ENCODE measurements around the gene RAB15. TPM values are rescaled to one million over a fixed set of nuclear protein-coding genes. Genes with fewer than 3 reads are reported as not detected.

Gene RAB15
- total and polyA plus RNA-seq, 12 donors, result 0.95 to 8.9 (median 3.7) TPM

DNA sequence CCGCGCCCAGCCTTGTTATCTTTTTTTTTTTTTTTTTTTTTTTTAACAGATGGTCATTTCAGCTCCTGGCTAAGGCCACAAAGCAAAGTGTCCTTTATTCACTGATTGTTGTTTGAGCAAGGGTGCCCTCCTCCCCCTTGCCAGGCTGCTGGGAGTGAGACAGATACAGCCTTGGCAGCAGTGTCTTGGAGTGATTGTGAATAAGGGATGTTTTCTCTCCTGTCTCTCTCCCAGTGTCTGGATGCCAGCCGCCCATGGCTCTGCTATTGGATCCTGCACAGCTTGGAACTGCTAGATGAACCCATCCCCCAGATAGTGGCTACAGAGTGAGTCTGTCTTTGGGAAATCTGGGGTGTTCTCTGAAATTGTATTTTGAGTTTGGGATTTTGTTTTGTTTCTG lies 43.3 kb upstream of the RAB15 start:
- H3K27ac ChIP-seq, result peak overlapping the region in 3 of 5 donors; percentile 7 to 71 (median 56)
- TF ChIP-seq, protein P1, sequence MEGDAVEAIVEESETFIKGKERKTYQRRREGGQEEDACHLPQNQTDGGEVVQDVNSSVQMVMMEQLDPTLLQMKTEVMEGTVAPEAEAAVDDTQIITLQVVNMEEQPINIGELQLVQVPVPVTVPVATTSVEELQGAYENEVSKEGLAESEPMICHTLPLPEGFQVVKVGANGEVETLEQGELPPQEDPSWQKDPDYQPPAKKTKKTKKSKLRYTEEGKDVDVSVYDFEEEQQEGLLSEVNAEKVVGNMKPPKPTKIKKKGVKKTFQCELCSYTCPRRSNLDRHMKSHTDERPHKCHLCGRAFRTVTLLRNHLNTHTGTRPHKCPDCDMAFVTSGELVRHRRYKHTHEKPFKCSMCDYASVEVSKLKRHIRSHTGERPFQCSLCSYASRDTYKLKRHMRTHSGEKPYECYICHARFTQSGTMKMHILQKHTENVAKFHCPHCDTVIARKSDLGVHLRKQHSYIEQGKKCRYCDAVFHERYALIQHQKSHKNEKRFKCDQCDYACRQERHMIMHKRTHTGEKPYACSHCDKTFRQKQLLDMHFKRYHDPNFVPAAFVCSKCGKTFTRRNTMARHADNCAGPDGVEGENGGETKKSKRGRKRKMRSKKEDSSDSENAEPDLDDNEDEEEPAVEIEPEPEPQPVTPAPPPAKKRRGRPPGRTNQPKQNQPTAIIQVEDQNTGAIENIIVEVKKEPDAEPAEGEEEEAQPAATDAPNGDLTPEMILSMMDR (IDR thresholded peaks at IDR 0.05), result no peak
- no peak for TF ChIP-seq POLR2A (IDR thresholded peaks at IDR 0.05)
- intact Hi-C loops (cut with DNase I), result no loop called here
- DNase-seq, result peak; percentile 30 to 80 (median 70)
- H3K4me3 ChIP-seq, result no peak overlapping the region
- peaks cover 0 to 8% of the 10 kb centered on the region in 2 donors for H3K36me3 ChIP-seq (replicated peaks in 1 of 2)
- 64 to 67% (median 66%) methylated on average over 3 of the region's 3 CpGs for WGBS, 4 donors
- H3K9me3 ChIP-seq (replicated peaks in 1 of 3), result no peaks in the 10 kb centered on the region
- no peaks in the 10 kb centered on the region for H3K27me3 ChIP-seq
- H3K4me1 ChIP-seq (replicated peaks in 1 of 2), result peaks cover 5 to 25% of the 10 kb centered on the region in 2 donors

DNA sequence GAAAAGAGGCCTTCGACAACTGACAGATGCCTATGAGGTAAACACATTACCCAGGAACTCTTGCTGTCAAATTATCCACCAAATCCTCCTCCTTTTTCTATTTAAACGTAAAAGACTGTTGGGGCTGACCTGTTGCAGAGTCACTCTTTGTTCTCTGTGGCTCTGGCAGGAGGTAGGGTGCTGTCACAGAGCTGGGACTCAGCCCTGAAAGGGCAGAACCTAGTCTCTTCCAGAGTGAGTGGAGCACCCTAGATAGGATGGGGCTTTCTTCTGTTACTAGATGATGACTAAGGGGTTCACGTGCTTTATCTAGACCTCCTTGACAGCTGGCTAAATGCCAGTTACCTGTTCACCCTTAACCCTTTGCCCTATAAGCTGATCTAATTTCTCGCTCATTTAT lies 40.2 kb upstream of the RAB15 start:
- no peaks in the 10 kb centered on the region for H3K9me3 ChIP-seq (replicated peaks in 1 of 3)
- peaks cover 0 to 8% of the 10 kb centered on the region in 2 donors for H3K36me3 ChIP-seq (replicated peaks in 1 of 2)
- intact Hi-C loops (cut with DNase I), result no loop called here
- no peak overlapping the region for H3K4me3 ChIP-seq
- no peaks in the 10 kb centered on the region for H3K27me3 ChIP-seq
- DNase-seq, result no peak
- peak overlapping the region in 1 of 5 donors; percentile 40 for H3K27ac ChIP-seq
- WGBS, 4 donors, result 70 to 85% (median 77%) methylated on average over 4 of the region's 4 CpGs
- no peak for TF ChIP-seq POLR2A (IDR thresholded peaks at IDR 0.05)
- TF ChIP-seq, protein P1 (IDR thresholded peaks at IDR 0.05), result no peak
- H3K4me1 ChIP-seq (replicated peaks in 1 of 2), result peaks cover 5 to 14% of the 10 kb centered on the region in 2 donors

DNA sequence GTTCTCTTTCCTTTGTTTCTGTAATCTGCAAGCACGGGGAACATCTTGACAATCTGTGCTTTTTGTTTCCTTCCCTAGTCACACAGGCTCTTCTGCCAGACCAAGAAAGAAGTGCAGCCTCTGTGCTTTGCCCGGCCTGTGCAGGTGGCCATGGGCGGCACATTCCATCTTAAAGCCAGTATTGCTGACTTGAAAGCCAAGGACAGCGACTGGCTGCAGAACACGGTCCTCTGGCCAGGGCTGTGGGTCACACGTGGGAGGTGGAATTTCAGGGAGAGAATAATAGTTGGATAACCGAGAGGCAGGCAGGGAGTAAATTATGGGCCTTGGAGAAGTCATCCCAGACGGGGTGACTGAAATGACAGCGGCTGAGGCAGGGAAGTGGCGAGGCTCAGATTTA lies 39.4 kb upstream of the RAB15 start:
- 58 to 64% (median 61%) methylated on average over 10 of the region's 10 CpGs for WGBS, 4 donors
- peaks cover 9 to 22% of the 10 kb centered on the region in 2 donors for H3K4me1 ChIP-seq (replicated peaks in 1 of 2)
- intact Hi-C loops (cut with DNase I), result no loop called here

DNA sequence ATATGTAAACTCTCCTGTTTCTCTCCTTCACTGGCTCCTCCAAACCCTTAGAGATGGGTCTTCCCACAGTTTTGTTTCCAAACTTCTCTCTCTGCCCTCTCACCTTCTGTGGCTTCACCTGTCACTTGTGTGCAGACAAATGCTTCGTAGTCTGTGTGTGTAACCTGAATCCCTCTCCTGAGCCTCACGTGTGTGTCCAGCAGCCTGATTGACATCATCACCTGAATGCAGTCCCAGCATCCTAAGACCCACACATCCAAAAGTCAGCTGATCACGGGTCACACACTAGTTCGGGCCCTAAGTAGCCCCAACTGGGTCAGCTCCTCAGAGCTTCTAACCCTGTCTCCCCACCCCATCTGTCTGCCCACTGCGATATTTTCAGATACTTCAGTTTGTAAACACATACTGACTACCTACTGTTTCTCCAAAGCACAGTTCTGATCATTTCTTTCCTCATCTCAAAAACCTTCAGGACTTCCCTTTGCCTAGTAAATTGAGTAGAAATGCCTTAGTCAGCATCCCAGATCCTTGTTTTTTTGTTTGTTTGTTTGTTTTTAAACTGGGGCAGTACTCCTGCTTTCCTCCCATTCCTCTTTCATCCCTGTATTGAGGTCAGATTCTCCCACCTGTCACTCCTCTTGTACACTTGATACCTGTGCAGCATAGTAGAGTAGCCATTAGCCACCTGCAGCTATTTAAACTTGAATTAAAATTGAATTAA lies 38.2 kb upstream of the RAB15 start:
- intact Hi-C loops (cut with DNase I), result no loop called here
- H3K27ac ChIP-seq, result peak overlapping the region in 1 of 5 donors; percentile 9
- H3K4me3 ChIP-seq, result no peak overlapping the region
- no peak for DNase-seq
- WGBS, 4 donors, result 91 to 97% (median 93%) methylated on average over 5 of the region's 5 CpGs
- H3K27me3 ChIP-seq, result no peaks in the 10 kb centered on the region
- no peak for TF ChIP-seq POLR2A (IDR thresholded peaks at IDR 0.05)
- TF ChIP-seq, protein P1 (IDR thresholded peaks at IDR 0.05), result no peak
- H3K9me3 ChIP-seq (replicated peaks in 1 of 3), result no peaks in the 10 kb centered on the region
- peaks cover 11 to 34% of the 10 kb centered on the region in 2 donors for H3K4me1 ChIP-seq (replicated peaks in 1 of 2)
- H3K36me3 ChIP-seq (replicated peaks in 1 of 2), result peaks cover 0 to 8% of the 10 kb centered on the region in 2 donors

More for the DNA sequence above, 39.4 kb upstream of the RAB15 start:
- Histone ChIP-seq H3K36me3 (replicated peaks in 1 of 2) (peaks cover 0 to 8% of the 10 kb centered on the region in 2 donors), H3K27ac (peak overlapping the region in 3 of 5 donors; percentile 39 to 65 (median 40)), H3K9me3 (replicated peaks in 1 of 3) (no peaks in the 10 kb centered on the region), H3K27me3 (no peaks in the 10 kb centered on the region), H3K4me3 (no peak overlapping the region)
- DNase-seq, result peak; percentile 22 to 77 (median 60)
- TF ChIP-seq, protein P1 (IDR thresholded peaks at IDR 0.05), result no peak
- TF ChIP-seq POLR2A (IDR thresholded peaks at IDR 0.05), result no peak
